Measurements from ENCODE around the gene THOC6.
"Not testable (repeated sequence)": the region's sequence is repeated elsewhere in the genome, so short reads cannot be mapped to it uniquely, and the experiment has no call there.

GRCh38 chr16:3075946-3076345 lies 52.1 kb downstream of the THOC6 start:
- not testable (repeated sequence) for TF ChIP-seq ZNF384 (IDR thresholded peaks at IDR 0.05); FOXM1 (IDR thresholded peaks at IDR 0.05; ENCODE audit: borderline replicate concordance); FOXA1 (IDR thresholded peaks at IDR 0.05)
